CD4-positive, alpha-beta memory T cell (primary cell): Measurements from ENCODE around the gene HUS1. TPM values are rescaled to one million over a fixed set of nuclear protein-coding genes. Genes with fewer than 3 reads are reported as not detected.

Experiments
- polyA plus RNA-seq, 2 donors: library from polyadenylated mRNA; unstranded; fragments of 300-500 nt; fragmentation: Illumina TruSeq; gene quantifications; one replicate each; pipeline ENCODE4 v1.2.3, GENCODE V29; 2021
- total RNA-seq, 2 experiments: library from RNA; stranded (reverse); gene quantifications; one replicate each; pipeline ENCODE4 v1.2.3, GENCODE V29; 2021

Gene HUS1
- total and polyA plus RNA-seq, 4 experiments from 2014 or later = 39.7 to 74.1 (median 63.2) TPM

Other genes starting within 250 kb of the HUS1 start
- gene PKD1L1, start 31.1 kb downstream of the HUS1 start, total RNA-seq = under 1 TPM; 0.55 to 0.73 TPM
- gene PKD1L1, start 31.1 kb downstream of the HUS1 start, polyA plus RNA-seq = not detected
- gene SUN3, start 49.5 kb upstream of the HUS1 start, total RNA-seq = not detected
- under 1 TPM in 1 of 2 donors, not detected in 1; 0.56 TPM for gene SUN3, start 49.5 kb upstream of the HUS1 start, polyA plus RNA-seq
- gene C7orf57, start 55.9 kb upstream of the HUS1 start, total RNA-seq = not detected
- under 1 TPM; 0.16 to 0.22 TPM for gene C7orf57, start 55.9 kb upstream of the HUS1 start, polyA plus RNA-seq
- gene UPP1, start 109.7 kb upstream of the HUS1 start, total RNA-seq = 10 to 100 TPM; 52.7 to 54.2 TPM
- gene UPP1, start 109.7 kb upstream of the HUS1 start, polyA plus RNA-seq = 100 to 1,000 TPM; 107 to 123 TPM
- not detected for gene ABCA13, start 191.8 kb upstream of the HUS1 start, total RNA-seq
- not detected for gene ABCA13, start 191.8 kb upstream of the HUS1 start, polyA plus RNA-seq